NCI-H748 (cell line): ENCODE measurements around the gene GPRIN1.

Source experiments
- DNase-seq: peaks from one replicate; lab custom pipeline; 2025; ENCODE audit not compliant: unreplicated experiment; lab: John Stamatoyannopoulos, UW

The GPRIN1 gene

DNA sequence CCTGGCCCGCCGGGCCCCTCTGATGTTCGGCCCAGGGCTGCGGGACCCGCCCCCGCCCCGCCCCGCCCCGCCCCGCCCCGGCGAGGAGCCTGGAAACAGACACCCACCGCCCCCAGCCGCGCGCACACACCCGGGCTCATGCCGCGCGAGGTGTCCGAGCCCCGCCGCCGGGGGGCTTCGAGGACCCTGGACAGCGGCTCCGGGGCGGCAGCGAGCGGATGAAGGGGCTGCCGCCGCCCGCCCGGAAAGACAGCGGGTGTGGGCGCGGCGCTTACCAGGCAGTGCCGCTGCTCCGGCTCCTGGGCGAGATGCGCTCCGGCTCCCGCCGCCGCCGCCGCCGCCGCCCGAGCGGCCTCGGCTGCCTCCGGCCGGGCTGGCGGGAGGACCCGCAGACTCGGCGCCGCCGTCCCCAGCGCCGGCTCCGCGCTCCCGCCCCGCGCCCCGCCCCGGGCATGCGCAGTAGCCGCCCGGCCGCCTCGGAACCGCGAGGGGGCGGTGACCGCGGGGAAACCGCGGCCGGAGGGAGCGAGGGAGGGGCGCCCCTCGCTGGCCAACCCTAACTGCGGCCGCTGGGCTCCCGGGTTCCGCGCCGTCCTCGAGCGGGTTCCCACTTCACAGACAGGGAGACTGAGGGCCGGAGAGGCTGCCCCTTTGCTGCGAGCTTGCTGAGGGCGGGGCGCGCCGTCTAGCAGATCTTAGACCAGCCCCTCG lies at the start of gene GPRIN1:
GPRIN1 (minus strand) TSS at position 433 of the 711 bp plus-strand sequence. CDS start 10,322 bp downstream, outside the sequence.
- DNase-seq: peak; percentile 84

DNA sequence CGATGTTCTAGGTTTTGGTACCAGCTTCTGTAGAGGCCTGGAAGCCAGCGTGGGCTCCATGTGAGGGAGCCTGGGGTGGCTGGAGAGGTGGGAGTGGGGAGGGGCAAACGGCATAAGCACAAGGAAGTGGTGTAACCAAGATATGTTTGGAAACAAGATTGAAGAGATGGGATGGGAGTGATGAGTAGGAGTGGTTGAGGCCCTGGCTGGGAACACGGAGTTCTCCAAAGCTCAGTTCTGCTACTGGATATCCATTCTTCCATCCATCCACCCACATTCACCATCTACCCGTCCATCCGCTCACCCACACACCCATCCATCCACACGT lies 49.5 kb upstream of the GPRIN1 start:
- no peak for DNase-seq

DNA sequence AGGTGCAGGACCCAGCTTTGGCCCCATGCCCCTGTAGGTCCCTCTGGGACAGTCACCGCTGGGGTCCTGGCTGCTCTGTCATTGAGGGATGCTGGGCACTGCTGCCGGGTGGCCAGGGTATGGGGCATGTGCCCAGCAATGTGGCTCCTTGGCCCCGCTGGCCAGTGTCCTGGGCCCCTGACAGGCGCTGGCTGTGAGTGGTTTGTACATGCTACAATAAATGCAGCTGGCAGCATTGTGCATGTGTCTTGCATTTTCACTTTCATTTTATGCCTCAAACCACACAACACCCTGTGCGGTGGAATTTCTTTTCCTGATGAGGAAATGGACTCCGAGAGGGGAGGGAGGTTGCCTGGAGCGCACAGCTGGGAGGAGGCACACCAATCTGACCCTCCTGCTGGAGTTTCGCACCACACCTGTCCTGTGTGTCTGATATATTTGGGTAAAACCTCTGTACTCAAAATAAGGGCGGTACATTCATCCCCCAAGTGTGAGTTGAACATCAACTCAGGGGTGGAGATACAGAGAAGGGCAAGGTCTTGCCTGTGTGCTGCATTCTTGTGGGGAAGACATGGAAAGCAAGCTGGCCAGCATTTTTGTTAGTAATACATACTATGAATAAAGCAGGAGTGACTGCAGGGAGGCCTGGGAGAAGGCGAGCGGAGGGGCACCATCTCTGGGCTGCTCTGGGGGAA lies 49.0 kb upstream of the GPRIN1 start:
- no peak for DNase-seq

DNA sequence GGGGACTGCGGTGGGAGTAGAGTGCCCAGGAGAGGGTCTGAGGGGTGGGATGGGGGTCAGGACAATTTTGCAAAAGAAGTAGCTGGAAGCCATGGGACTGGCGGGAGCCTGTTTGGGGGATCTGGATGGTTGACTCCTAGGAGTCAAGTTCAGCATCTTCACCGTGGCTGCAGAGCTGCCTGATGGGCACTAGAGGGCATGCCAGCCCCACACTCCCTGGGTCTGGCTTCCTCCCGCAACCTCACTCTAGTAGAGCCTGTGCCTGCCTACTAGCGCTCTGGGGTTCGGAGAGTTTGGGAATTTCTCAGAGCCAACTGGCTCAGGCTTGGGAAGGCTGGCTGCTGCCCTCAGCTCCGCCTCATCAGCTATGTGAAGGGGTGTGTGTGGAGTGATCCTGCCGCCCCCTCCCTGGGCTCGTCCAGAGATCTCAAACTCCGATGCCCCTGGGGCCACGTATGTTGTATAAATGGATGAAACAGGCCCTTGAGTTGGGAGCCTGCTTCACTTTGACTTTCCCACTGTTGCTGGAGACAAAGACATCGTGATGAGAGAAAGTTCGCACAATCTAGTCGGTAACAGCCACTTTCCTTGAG lies 48.1 kb upstream of the GPRIN1 start:
- peak; percentile 59 for DNase-seq

DNA sequence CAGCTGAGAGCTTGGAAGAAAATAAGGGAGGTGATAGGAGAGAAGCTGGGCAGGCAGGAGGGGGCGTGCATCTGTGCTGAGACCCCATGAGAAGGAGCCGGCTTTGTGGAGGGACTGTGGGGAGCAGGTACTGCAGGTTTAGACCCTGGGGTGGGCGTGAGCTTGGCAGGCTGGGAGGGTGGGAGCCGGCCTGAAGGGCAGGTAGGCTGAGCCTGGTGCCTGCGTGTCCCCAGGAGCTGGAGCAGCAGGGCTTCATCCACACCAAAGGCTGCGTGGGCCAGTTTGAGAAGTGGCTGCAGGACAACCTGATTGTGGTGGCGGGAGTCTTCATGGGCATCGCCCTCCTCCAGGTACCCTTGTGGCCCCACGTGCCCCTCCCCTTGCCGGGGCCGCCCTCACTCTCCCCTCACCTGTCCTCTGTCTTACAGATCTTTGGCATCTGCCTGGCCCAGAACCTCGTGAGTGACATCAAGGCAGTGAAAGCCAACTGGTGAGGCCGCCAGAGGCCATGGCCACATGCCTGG lies 46.6 kb upstream of the GPRIN1 start:
- no peak for DNase-seq

DNA sequence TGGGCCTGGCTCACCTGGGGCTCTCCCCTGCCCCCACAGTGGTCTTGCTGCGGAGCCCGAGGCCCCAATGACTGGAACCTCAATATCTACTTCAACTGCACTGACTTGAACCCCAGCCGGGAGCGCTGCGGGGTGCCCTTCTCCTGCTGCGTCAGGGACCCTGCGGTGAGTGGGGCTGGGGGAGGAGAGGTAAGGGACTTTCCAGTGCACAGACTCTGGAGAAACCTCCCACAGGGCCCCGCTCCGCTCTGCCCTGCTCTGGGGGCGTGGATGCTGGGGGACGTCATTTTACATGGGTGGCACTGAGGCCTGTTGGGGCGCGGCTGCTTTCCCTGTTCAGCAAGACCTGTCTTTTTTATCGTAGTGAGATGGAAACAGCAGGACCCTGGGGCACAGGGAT lies 44.9 kb upstream of the GPRIN1 start:
- no peak for DNase-seq

DNA sequence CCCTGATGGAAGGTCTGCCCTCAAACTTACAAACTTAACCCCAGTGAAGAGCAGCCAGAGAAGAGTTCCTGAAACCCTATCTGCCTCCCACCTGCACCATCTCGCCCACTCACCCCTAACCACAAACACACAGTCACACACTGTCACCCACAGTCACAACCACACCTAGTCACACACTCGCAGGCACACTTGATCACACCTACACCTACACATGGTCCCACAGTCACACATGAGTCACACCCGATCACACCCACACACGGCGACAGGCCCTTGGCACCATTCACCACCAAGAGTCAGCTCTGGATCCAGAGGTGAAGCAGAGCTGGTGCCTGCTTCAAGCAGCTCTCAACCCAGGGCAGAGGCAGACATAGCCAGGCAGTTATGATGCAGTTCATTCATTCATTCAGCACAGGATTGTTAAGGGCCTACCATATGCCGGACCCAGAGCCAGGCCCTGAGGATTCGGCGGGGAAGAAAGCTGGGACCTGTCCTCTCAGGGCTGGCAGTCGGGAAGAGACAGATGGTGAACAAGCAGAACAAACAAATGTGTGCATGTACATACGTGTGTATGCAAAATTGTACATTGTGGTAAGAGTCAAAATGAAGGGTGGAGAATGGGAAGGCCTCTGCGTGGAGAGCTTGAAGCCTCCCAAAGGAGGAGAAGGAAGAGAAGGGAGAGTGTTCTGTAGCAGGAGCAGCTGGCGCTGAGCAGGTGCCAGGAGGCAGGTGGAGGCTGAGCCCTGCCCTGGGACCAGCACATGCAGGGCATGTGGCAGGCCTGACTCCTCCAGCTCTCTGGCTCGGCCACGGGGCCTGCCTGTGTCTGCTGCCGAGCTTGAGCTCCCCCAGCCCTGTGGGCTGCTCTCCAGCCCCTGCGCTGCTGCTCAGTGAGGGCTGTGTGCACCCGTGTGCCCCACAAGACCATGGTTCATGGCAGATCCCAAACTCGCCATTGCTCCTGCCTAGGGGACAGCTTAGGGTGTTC lies 43.7 kb upstream of the GPRIN1 start:
- no peak for DNase-seq

DNA sequence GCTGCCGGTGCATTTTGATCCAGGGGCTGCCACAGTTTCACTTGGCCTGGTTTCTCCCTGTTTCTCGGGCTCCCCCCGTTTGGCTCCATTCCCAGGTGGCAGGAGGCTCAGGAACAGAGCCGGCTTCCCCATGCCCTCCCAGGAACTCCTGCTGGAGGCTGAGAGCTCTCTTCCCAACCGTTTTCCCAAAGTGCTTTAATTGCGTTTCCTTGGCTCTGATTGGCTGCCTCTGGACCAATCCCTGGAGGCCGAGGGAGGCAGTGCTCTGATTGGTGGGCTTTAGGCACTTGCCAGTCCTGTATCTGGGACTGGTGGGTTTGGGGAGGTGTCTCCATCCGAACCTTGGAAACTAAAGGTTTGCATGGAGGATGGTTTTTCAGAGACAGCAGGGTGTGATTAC lies 42.2 kb upstream of the GPRIN1 start:
- no peak for DNase-seq

DNA sequence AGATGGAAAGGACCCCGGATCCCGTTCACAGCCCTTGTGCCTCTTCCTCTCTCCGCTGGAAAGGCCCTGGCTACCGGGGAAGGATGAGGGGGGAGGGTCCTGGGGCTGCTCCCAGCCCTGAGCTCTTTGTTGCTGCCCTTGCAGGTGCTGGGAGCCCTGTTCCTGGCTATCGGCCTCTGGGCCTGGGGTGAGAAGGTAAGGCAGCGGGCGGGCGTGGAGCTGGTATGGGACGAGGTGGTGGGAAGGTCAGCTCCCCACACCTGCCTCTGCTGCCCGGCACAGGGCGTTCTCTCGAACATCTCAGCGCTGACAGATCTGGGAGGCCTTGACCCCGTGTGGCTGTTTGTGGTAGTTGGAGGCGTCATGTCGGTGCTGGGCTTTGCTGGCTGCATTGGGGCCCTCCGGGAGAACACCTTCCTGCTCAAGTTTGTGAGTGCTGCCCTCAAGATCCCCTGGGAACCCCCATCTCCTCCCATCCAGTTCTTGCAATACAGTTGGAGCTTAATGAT lies 41.6 kb upstream of the GPRIN1 start:
- no peak for DNase-seq

DNA sequence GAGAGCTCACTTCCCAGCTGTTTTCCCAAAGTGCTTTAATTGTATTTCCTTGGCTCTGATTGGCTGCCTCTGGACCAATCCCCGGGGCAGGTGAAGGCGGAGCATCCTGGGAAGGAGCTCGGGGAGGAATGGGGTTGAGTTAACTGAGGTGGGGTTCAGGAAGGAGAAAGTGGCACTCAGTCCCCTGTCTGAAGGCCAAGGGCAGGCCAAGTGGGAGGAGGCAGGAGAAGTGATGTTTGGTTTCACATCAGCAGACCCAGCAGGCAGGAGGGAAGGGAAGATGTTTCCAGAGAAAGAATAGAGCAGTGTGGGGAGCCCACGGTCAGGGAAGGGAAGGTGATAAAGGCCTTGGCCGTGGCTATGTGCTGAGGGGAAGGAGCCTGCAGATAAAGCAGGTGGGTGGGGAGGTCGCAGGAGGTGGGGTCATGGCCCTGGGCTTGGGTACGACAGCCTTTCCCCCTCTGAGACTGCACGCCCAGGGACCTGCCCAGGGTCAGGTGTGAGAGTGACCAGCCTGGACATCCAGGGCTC lies 40.5 kb upstream of the GPRIN1 start:
- peak; percentile 14 for DNase-seq

DNA sequence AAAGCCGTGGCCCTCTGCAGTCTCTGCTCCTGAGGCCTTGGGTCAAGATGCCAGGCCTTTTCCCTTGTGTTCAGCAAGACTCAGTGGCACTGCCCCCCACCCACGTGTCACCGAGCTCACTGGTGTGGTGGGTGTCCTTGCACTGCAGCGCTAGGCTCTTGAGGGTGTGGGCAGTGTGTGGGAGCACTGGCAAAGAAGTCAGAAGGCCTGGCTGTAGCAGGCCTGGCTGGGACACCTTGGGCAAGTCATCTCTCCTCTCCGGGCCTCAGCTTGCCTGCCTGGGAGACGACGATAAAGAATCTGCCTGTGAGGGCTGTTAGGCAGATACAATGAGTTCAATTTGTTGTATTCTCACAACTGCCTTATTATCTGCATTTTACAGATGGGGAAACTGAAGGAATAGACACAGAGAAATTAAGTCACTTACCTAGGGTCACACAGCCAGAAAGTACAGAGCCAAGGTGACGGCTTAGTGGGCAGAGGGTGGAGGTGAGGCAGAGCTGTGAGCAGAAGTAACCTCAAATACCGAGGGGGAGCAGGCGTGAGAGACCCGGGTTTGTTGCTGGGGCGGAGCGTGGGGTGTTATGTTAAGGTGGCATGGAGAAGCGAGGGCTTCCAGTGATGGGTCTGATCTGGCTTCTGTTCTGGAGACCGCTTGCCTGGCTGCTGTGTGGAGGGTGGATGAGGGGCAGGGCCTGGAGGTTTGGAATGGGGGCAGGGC lies 38.7 kb upstream of the GPRIN1 start:
- no peak for DNase-seq

DNA sequence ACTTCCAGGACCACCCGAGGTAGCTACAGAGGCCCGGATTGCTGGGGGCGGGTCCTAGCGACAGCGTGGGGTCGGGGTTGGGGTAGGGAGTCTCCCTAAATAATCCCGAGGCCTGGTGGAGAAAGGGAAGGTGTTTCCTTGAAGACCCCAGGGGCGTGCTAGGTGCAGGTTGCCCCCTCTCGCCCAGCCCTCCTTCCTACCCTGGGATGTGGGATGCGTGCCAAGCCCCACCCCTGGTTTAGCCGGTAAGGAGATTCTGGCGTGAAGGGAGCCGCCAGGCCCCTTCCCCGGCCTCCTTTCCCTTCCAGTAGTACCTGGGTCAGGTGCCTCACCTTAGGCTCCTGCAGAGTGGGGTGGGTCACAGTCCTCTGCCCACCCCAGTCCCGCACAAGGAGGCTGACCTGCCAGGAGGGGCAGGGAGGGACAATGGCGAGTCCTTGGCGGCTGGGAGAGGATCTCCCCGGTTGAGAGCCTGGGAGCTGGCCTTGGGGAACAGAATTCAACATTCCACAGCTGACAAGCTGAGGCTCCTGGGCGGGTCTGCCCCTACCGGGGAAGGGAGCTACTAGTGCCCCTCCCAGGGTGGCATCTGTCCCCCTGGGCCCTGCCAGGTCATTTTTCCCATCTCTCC lies 38.0 kb upstream of the GPRIN1 start:
- peak; percentile 73 for DNase-seq

DNA sequence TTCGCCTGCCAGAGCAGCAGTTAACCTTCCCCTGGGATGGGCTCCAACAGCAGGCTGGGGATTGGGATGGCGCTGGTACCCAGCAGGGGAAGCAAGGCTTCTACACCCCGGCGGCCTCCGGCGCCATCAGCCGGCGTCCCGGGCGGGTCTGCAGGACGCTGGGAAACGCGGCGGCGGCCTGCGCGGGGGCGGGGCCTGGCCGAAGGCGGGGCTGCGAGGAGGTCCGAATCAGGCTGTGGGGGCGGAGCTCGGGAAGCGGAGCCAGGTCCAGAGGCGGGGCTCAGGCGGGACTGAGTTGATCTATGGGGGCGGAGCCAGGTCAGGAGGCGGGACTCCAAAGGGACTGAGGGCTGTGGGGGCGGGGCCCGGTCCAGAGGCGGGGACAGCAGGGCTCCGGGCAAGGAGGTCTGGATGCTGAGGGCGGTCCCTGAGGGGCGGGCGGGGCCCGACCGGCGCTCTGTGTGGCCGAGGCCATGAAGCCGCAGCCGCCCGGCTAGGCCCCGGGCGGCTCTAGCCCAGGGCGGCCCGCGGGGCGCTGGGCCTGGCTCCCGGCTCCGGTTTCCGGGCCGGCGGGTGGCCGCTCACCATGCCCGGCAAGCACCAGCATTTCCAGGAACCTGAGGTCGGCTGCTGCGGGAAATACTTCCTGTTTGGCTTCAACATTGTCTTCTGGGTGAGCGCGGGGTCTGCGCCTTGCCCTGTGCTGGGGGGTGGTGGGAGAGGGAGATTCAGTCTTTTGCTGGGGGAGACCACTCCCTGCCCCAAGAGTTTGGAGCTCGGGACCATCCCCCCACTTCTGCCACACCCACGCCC lies 37.3 kb upstream of the GPRIN1 start, which contains the start of gene TSPAN17:
TSPAN17 (plus strand) TSS at position 455 of the 813 bp plus-strand sequence; CDS start at position 587, 132 bp downstream.
- peak; percentile 98 for DNase-seq

DNA sequence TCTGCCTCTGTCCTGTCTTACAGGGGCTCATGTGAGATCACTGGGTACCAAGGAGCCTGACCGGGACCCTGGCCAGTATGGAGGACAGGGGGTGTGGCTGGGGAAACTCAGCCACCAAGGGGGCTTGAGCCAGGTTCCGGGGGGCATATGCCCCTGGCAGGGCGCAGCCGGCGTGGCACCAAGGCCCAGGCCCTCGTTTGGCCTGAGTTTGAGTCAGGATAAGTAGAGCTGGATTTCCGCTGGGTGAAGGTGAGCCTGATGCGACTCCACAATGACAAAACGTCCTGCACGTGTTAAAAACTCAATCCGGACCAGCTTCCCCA lies 36.7 kb upstream of the GPRIN1 start:
- no peak for DNase-seq

DNA sequence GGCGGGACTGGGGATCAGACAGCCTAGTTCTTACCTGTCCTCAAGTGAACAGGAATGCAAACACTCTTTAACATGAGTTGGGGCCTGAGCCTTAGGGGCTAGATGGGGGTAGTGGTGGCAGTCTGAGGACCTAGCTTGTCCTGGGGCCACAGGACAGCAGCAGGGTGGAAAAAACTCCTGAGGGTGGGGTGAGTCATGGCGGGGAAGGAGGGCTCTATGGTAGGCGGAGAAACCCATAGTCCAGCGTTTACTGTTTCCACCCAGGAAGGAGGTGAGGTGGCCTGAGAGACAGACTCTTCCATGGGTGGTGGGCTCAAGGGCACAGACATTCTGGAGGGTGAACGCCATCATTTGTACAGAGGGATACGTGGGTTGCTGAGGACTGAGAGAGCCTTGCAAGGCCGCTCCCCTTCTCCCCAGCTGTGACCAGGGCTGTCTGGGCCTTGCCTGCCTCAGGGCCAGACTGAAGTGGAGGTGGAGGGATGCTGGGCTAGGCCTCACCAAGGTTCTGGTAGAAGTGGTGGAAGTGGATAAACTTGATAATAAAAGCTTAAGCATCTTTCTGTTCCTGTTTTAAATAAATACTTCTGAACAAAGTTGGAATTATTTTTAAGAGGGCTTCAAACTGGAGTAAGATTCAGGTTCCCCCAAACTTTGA lies 36.2 kb upstream of the GPRIN1 start:
- no peak for DNase-seq

DNA sequence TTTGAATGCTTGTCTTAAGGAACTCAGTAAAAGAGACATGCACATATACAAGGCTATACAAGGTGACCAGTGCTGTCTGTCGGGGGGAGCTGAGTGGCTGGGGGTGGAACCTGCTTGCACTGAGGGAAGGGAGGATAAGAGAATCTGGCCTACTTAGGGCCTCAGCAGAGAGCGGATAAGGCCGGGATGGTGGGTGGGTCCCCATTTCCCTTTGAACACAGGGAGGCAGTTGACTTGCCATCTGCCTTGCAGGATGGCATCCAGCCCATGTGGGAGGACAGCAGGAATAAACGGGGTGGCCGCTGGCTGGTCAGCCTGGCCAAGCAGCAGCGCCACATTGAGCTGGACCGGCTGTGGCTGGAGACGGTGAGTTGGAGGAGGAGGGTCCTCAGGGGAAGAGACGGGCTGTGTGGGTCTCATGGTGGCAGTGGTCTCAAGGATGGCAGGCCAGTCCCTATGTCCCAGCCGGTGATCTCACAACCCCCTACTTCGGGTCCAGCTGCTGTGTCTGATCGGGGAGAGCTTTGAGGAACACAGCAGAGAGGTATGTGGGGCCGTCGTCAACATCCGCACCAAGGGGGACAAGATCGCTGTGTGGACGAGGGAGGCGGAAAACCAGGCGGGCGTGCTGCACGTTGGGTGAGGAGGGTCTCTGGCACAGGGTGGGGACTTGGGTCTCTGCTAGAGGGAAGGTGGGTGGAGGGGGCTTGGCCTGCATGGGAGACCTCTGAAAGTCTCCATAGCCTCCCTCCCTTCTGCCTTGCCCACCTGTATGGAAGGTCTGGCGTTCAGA lies 35.1 kb upstream of the GPRIN1 start:
- DNase-seq: no peak

DNA sequence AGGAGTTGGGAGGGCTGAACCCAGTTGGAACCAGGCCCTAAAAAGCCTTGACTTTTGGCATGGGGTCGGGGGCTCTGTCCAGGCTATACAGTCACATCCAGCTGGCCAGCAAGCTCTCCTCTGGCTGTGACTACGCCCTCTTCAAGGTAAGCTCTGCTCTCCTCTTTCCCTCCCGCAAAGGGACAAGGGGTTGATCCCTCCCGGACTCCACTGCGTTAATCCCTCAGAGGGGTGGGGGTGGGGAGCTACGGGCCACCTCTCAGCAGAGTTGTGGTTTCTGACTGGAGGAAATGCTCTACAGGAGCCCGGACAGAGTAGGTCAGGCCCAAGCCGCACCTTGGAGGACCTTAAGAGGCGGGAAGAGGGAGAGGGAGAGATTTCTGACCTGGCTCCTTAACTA lies 34.3 kb upstream of the GPRIN1 start:
- DNase-seq: no peak
